HFFc6 (cell line): ENCODE data around the gene PPM1A. TPM values are rescaled to one million over a fixed set of nuclear protein-coding genes. Genes with fewer than 3 reads are reported as not detected.

ENCODE experiments used
- DNase-seq: peaks from one replicate; pipeline ENCODE4 v3.0.0-alpha.2; 2018
- H3K27ac Mint-ChIP-seq: 2 replicates; pipeline ENCODE4 v1.8.0; 2020; ENCODE audit warnings: mild to moderate bottlenecking, mixed read lengths
- H3K27me3 Mint-ChIP-seq: 2 replicates; pipeline ENCODE4 v1.8.0; 2021; ENCODE audit warnings: mild to moderate bottlenecking, moderate library complexity, mixed read lengths; ENCODE audit not compliant: insufficient read depth
- H3K36me3 Mint-ChIP-seq: 2 replicates; pipeline ENCODE4 v1.8.0; 2021; ENCODE audit warnings: low read depth, mixed read lengths
- H3K4me1 Mint-ChIP-seq: 2 replicates; pipeline ENCODE4 v1.8.0; 2020; ENCODE audit warnings: low read depth, mixed read lengths
- H3K4me3 Mint-ChIP-seq: 2 replicates; pipeline ENCODE4 v1.8.0; 2020; ENCODE audit warnings: mild to moderate bottlenecking, moderate library complexity, mixed read lengths
- H3K9me3 Mint-ChIP-seq: 2 replicates; pipeline ENCODE4 v1.8.0; 2020; ENCODE audit warnings: mild to moderate bottlenecking, mixed read lengths
- CTCF ChIP-seq: fragments of 200-600 bp; sonication (generic); IDR thresholded peaks from 2 replicates; pipeline ENCODE4 v1.5.0; 2021; ENCODE audit warnings: antibody characterized with exemption, mild to moderate bottlenecking
- total RNA-seq, 6 experiments: library from RNA; stranded (reverse); fragmentation: NEBNext Ultra II Directional; extraction: Animal tissue kit (Norgen Biotek cat#: 25700); gene quantifications; 2 replicates in 1 of 6; 3 replicates in 5 of 6; pipeline ENCODE4 v1.2.3, GENCODE V29; 2021

The PPM1A gene
- total RNA-seq, 6 experiments from 2014 or later: 35.2 to 38.0 (median 36.5) TPM

GRCh38 chr14:60329274-60329673 is 80.3 kb downstream of the PPM1A start:
- no peak overlapping the region for H3K27ac Mint-ChIP-seq

DNA sequence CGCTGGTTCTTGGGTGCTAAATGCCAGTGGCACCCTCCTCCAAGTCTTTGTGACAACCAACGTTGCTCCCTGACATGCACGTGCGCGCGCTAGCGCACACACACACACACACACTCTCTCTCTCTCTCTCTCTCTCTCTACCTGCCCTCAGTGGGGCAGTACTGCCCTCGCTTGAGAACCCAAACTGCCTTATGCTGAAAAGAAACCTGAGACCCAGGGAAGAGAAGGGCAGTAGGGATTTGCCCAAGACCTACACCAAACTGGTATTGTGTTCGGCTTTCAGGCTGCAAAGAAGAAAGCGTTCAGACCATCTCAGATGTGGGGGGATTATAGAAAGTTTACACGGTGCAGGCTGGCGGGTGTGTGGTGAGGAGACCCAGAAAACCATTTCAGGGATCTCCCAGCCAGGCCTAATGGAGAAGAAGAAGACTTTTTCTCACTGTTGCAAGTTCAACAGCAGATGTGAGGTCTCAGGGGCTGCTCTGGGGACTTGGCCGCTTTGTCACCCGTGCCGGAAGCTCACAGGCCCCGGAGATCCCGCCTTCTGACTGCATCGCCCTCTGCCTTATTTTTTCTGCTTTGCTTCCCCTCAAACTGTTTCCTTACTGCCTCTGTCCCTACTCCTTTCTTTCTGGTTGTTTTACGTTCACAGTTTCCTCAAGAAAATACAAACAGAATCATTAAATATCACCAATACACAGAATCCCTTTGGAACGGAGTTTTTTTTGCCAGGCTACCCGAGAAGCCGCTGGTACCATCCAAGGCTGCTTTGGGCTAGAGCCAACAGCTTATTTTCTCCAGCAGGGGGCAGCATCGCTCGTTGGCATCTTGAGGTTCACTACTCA is 82.4 kb downstream of the PPM1A start:
- peaks cover 19% of the 10 kb centered on the region for H3K4me1 Mint-ChIP-seq
- H3K27me3 Mint-ChIP-seq: peaks cover 17% of the 10 kb centered on the region
- TF ChIP-seq CTCF: peak; percentile 91
- no peaks in the 10 kb centered on the region for H3K36me3 Mint-ChIP-seq
- peak overlapping the region; percentile 90 for H3K4me3 Mint-ChIP-seq
- DNase-seq: peak; percentile 10
- no peak overlapping the region; the same call in 1 of the 2 replicates for H3K27ac Mint-ChIP-seq
- H3K9me3 Mint-ChIP-seq: no peaks in the 10 kb centered on the region

More at GRCh38 chr14:60329274-60329673, 80.3 kb downstream of the PPM1A start:
- no peak for TF ChIP-seq CTCF
- H3K9me3 Mint-ChIP-seq: no peaks in the 10 kb centered on the region
- H3K4me1 Mint-ChIP-seq: peaks cover 19% of the 10 kb centered on the region
- no peak overlapping the region for H3K4me3 Mint-ChIP-seq
- H3K36me3 Mint-ChIP-seq: no peaks in the 10 kb centered on the region
- peaks cover 28% of the 10 kb centered on the region for H3K27me3 Mint-ChIP-seq
- DNase-seq: no peak

GRCh38 chr14:60332046-60332399 is 83.0 kb downstream of the PPM1A start:
- Mint-ChIP-seq H3K9me3 (no peaks in the 10 kb centered on the region), H3K4me1 (peaks cover 19% of the 10 kb centered on the region), H3K36me3 (no peaks in the 10 kb centered on the region), H3K4me3 (peak overlapping the region; percentile 90), H3K27me3 (peaks cover 13% of the 10 kb centered on the region), H3K27ac (no peak overlapping the region)
- peak; percentile 56 for TF ChIP-seq CTCF
- DNase-seq: no peak

DNA sequence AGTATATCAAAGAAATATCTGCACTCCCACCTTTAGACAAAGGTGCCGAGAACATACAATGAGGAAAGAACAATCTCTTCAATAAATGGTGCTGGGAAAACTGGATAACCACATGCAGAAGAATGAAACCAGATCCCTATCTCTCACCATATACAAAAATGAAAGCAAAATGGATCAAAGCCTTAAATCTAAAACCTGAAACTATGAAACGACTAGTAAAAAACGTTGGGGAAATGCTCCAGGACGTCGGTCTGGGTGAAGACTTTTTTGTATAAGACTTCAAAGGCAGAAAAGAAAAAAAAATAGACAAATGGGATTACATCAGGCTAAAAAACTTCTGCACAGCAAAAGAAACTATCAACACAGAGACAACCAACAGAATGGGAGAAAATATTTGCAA is 83.8 kb downstream of the PPM1A start:
- H3K4me3 Mint-ChIP-seq: 0 out of 2 replicates have a peak overlapping the region, but pooled peaks have one; percentile 7

GRCh38 chr14:60339571-60339970 is 90.5 kb downstream of the PPM1A start:
- no peaks in the 10 kb centered on the region for H3K4me1 Mint-ChIP-seq
- no peak for TF ChIP-seq CTCF
- no peak overlapping the region for H3K4me3 Mint-ChIP-seq
- H3K36me3 Mint-ChIP-seq: no peaks in the 10 kb centered on the region
- no peak overlapping the region for H3K27ac Mint-ChIP-seq
- H3K27me3 Mint-ChIP-seq: peaks cover 7% of the 10 kb centered on the region
- no peak for DNase-seq
- no peaks in the 10 kb centered on the region for H3K9me3 Mint-ChIP-seq

More for the DNA sequence above, 83.8 kb downstream of the PPM1A start:
- no peak for TF ChIP-seq CTCF
- H3K27ac Mint-ChIP-seq: no peak overlapping the region
- no peak for DNase-seq
- H3K9me3 Mint-ChIP-seq: no peaks in the 10 kb centered on the region
- peaks cover 7% of the 10 kb centered on the region for H3K27me3 Mint-ChIP-seq
- H3K4me1 Mint-ChIP-seq: peaks cover 14% of the 10 kb centered on the region
- H3K36me3 Mint-ChIP-seq: no peaks in the 10 kb centered on the region
